Measurements from ENCODE around the gene LRRC43. TPM values are rescaled to one million over a fixed set of nuclear protein-coding genes. Genes with fewer than 3 reads are reported as not detected.
"Not testable (repeated sequence)": the region's sequence is repeated elsewhere in the genome, so short reads cannot be mapped to it uniquely, and the experiment has no call there.

Gene LRRC43
- total RNA-seq, 1 donor from 2014 or later, result not detected

DNA sequence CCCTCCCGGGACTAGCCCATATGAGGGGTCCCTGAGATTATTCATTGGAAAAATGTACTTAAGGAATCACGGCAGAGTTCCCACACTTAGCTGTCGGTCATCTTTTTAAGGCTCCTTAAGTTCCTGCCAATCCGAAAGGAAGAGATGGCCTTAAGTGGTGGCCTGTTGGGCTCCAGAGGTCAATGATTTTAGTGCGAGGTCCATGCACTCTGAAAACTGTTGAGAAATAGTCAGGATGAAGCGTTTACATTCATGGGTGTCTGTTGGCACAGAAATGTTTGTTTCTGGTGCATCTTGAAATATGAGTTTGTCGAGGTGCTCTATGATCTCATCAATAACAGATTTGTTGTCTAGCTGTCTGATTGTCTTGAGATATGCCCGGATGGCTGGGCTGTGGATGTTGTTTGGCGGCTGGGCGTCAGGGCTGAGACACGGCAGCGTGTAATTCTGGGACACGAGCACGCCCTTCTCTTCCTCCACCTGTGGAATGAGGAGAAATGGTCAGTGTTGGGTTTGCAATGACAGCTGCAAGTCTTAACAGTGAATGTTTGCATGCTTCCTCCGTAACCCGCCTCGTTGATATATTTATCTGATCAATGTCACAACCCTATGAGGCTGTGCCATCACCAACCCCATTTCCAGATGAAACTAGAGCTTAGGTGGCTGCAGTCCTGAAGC is 10.5 kb upstream of the LRRC43 start:
- no peaks in the 10 kb centered on the region for H3K9me3 Mint-ChIP-seq
- POLR2A ChIA-PET, result no interaction called here
- no peak overlapping the region for H3K4me3 Mint-ChIP-seq
- peaks cover 7% of the 10 kb centered on the region for H3K27me3 Mint-ChIP-seq
- DNase-seq (no peak), ATAC-seq (ENCODE audit: low read depth) (no peak)
- no peaks in the 10 kb centered on the region for H3K36me3 Mint-ChIP-seq (ENCODE audit: low read depth)
- CTCF ChIA-PET, result no interaction called here
- TF ChIP-seq, protein P1, sequence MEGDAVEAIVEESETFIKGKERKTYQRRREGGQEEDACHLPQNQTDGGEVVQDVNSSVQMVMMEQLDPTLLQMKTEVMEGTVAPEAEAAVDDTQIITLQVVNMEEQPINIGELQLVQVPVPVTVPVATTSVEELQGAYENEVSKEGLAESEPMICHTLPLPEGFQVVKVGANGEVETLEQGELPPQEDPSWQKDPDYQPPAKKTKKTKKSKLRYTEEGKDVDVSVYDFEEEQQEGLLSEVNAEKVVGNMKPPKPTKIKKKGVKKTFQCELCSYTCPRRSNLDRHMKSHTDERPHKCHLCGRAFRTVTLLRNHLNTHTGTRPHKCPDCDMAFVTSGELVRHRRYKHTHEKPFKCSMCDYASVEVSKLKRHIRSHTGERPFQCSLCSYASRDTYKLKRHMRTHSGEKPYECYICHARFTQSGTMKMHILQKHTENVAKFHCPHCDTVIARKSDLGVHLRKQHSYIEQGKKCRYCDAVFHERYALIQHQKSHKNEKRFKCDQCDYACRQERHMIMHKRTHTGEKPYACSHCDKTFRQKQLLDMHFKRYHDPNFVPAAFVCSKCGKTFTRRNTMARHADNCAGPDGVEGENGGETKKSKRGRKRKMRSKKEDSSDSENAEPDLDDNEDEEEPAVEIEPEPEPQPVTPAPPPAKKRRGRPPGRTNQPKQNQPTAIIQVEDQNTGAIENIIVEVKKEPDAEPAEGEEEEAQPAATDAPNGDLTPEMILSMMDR (IDR thresholded peaks at IDR 0.05), result no peak
- H3K27ac Mint-ChIP-seq, result no peak overlapping the region
- no peaks in the 10 kb centered on the region for H3K4me1 Mint-ChIP-seq
- intact Hi-C loops (cut with micrococcal nuclease), result no loop called here

DNA sequence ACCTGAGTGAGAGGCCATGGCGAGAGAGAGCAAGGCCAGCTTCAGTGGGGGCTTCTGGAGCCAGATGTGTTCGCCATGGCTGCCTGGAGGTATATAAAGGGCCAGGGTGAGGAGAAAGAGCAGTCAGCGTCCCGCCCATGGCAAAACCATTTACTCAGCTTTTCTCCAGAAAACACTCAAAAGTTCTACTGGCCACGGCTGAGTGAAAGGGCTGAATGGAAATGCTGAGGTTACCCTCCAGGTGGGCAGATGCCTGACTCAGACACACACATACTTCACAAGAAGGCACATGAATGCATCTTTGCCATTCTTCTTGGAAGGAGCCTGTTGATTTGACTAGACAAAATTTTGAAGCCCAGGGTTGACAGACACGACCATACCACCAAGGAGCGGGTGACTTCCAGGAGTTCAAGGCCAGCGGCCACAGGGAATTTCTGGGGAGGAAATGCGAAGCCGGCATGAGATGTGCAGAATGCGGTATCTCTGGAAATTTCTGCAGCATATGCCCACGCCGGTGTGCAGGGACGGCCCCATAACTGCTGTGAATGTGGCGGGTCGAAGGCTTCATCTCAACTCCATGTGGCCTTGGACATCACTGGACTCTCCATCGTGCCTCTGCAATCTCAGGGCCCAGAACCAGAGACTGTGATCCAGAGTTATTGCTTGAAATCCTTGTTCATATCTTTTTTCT is 8.6 kb upstream of the LRRC43 start, which contains the start of gene IL31:
TSS of gene IL31 (minus strand) at position 67 of the 691 bp plus-strand sequence. CDS start at position 18, 49 bp downstream.
- H3K9me3 Mint-ChIP-seq, result no peaks in the 10 kb centered on the region
- no peak within 1 kb of the TSS for H3K4me3 Mint-ChIP-seq
- H3K36me3 Mint-ChIP-seq (ENCODE audit: low read depth), result no peaks in the 10 kb centered on the region
- peaks cover 5% of the 10 kb centered on the region for H3K27me3 Mint-ChIP-seq
- intact Hi-C loops (cut with micrococcal nuclease), result no loop called here
- TF ChIP-seq, protein P1 (IDR thresholded peaks at IDR 0.05), result no peak
- DNase-seq (no peak), ATAC-seq (ENCODE audit: low read depth) (no peak)
- H3K27ac Mint-ChIP-seq, result no peak within 1 kb of the TSS
- no peaks in the 10 kb centered on the region for H3K4me1 Mint-ChIP-seq
- CTCF ChIA-PET, result no interaction called here
- POLR2A ChIA-PET, result no interaction called here

DNA sequence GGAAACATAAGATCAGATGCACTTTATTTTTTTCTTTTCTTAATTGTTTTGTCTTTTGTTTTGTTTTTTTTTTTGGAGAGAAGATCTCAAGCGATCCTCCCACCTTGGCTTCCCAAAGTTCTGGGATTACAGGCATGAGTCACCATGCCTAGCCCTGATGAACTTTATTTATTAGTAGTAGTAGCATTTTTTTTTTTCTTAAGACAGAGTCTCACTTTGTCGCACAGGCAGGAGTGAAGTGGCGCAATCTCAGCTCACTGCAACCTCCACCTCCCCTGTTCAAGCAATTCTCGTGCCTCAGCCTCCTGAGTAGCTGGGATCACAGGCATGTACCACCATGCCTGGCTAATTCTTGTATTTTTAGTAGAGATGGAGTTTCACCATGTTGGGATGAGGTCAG is 6.5 kb upstream of the LRRC43 start:
- intact Hi-C loops (cut with micrococcal nuclease); H3K27ac Mint-ChIP-seq: not testable (repeated sequence)

DNA sequence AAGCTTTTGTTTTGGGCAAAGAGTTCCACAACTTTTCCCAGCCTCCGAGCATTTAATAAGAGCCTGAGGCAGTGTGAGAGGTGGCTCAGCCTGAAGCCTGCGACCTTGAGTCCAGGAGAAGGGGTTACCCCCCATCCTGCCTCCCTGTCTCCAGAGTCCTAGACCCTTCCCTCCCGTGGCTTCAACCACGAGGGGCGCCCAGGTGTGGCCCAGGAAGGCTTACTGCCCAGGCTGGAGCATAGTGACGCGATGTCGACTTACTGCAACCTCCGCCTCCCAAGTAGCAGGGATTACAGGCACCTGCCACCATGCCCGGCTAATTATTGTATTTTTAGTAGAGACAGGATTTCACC is 641 bp downstream of the LRRC43 start:
- CTCF ChIA-PET, result no interaction called here
- POLR2A ChIA-PET, result interaction anchor here (0.5 to 0.9 kb wide), 2 partner anchors 39 to 42 kb away, joined by 3 to 5 read pairs; partner anchors contain the start of gene DIABLO
- H3K4me1 Mint-ChIP-seq, result peaks cover 20% of the 10 kb centered on the region
- no peak overlapping the region for H3K27ac Mint-ChIP-seq
- DNase-seq, result no peak
- intact Hi-C loops (cut with micrococcal nuclease), result no loop called here
- H3K36me3 Mint-ChIP-seq (ENCODE audit: low read depth), result no peaks in the 10 kb centered on the region
- peak overlapping the region; percentile 66 for H3K4me3 Mint-ChIP-seq
- H3K9me3 Mint-ChIP-seq, result no peaks in the 10 kb centered on the region
- no peaks in the 10 kb centered on the region for H3K27me3 Mint-ChIP-seq
- ATAC-seq (ENCODE audit: low read depth), result no peak
- TF ChIP-seq, protein P1 (IDR thresholded peaks at IDR 0.05), result no peak

More for the DNA sequence above, 6.5 kb upstream of the LRRC43 start:
- ATAC-seq (ENCODE audit: low read depth); H3K4me3 Mint-ChIP-seq; H3K27me3 Mint-ChIP-seq; H3K36me3 Mint-ChIP-seq (ENCODE audit: low read depth); DNase-seq; H3K9me3 Mint-ChIP-seq; CTCF ChIA-PET; POLR2A ChIA-PET; H3K4me1 Mint-ChIP-seq: not testable (repeated sequence)

DNA sequence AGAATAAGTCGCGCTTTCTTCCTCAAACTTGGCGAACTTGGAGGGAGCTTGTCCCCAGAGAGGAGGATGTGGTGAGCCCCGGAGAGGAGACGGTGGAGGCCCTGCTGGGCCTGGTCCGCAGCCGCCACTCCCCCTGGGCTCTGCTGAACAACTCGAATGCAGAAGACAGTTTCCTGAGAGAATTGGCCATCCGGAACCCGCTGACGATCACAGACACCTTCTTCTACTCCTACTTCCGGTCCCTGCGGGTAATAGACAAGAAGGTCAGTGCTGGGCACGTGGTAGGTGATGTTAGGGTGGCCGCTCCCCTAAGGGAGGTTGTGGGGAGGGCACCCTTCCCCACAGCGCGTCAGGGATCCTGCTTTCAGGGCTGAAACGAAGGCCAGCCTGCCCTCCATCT is 1.6 kb downstream of the LRRC43 start:
- Mint-ChIP-seq H3K4me1 (peaks cover 20% of the 10 kb centered on the region), H3K27me3 (no peaks in the 10 kb centered on the region), H3K36me3 (ENCODE audit: low read depth) (no peaks in the 10 kb centered on the region), H3K9me3 (no peaks in the 10 kb centered on the region), H3K27ac (no peak overlapping the region), H3K4me3 (peak overlapping the region; percentile 66)
- DNase-seq, result no peak
- ChIA-PET POLR2A (interaction anchor here (0.6 kb wide), 1 partner anchor 11 kb away, joined by 6 read pairs; no protein-coding TSS in a partner anchor), CTCF (no interaction called here)
- intact Hi-C loops (cut with micrococcal nuclease), result loop anchor here (2.0 kb wide), 1 partner anchor 18 kb away; the partner anchor contains the start of gene B3GNT4
- peak; percentile 27 for ATAC-seq (ENCODE audit: low read depth)
- TF ChIP-seq, protein P1 (IDR thresholded peaks at IDR 0.05), result no peak
